RWPE2 (cell line): Measurements from ENCODE around the gene TRIP4.
A peak's percentile ranks its signal among the peaks of the same experiment; 100 is the strongest.
"Not testable (repeated sequence)": the region's sequence is repeated elsewhere in the genome, so short reads cannot be mapped to it uniquely, and the experiment has no call there.

Source experiments
- ATAC-seq: fragments of 200-7000 bp; cut with Tn5 transposase; 3 replicates; pipeline ENCODE4 v1.9.1; 2021; ENCODE audit warnings: low read depth
- DNase-seq: peaks from one replicate; pipeline ENCODE4 v3.0.0-alpha.2; 2020; ENCODE audit warnings: low spot score
- H3K27ac ChIP-seq: fragments of 450-650 bp; 2 replicates; pipeline ENCODE4 v1.5.1; 2017; ENCODE audit warnings: mild to moderate bottlenecking; ENCODE audit not compliant: poor library complexity, severe bottlenecking
- H3K27me3 ChIP-seq: fragments of 250-450 bp; sonication (Bioruptor Pico); 2 replicates; pipeline ENCODE4 v1.5.1; 2021; ENCODE audit warnings: mild to moderate bottlenecking, moderate library complexity; ENCODE audit not compliant: insufficient read depth, poor library complexity, severe bottlenecking
- H3K36me3 ChIP-seq: fragments of 250-450 bp; sonication (Bioruptor Pico); 2 replicates; pipeline ENCODE4 v1.5.1; 2020; ENCODE audit warnings: low read depth, mild to moderate bottlenecking, moderate library complexity
- H3K4me1 ChIP-seq: fragments of 250-450 bp; sonication (Bioruptor Pico); 2 replicates; pipeline ENCODE4 v1.5.1; 2021; ENCODE audit warnings: mild to moderate bottlenecking, moderate library complexity; ENCODE audit not compliant: insufficient read depth, poor library complexity, severe bottlenecking
- H3K4me3 ChIP-seq: fragments of 250-450 bp; sonication (Bioruptor Pico); 2 replicates; pipeline ENCODE4 v1.5.1; 2021; ENCODE audit warnings: mild to moderate bottlenecking, moderate library complexity; ENCODE audit not compliant: severe bottlenecking
- H3K9me3 ChIP-seq: fragments of 250-450 bp; sonication (Bioruptor Pico); 2 replicates; pipeline ENCODE4 v1.5.1; 2021; ENCODE audit warnings: mild to moderate bottlenecking, moderate library complexity; ENCODE audit not compliant: severe bottlenecking
- CTCF ChIP-seq: fragments of 450-650 bp; IDR thresholded peaks from one replicate; pipeline ENCODE4 v1.5.1; 2017; ENCODE audit warnings: mild to moderate bottlenecking, moderate library complexity; ENCODE audit not compliant: poor library complexity, severe bottlenecking

TRIP4 gene

DNA sequence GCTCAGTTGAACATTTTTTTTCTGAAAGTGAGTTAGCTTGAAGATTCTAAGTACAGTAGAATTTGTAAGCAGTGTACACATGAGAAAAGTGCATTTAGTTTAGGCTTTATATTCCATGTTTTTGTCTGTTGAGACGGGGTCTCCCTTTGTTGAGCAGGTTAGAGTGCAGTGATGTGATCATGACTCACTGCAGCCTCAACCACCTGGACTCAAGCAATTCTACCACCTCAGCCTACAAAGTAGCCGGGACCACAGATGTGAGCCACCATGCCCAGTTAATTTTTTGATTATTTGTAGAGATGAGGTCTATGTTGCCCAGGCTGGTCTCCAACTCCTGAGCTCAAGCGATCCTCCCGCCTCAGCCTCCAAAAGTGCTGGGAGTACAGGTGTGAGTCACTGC lies 26.4 kb upstream of the TRIP4 start:
- ATAC-seq, result peak; percentile 65
- DNase-seq, result no peak
- H3K9me3 ChIP-seq, result no peaks in the 10 kb centered on the region
- H3K36me3 ChIP-seq, result peaks cover 48% of the 10 kb centered on the region
- no peak overlapping the region for H3K4me3 ChIP-seq
- H3K4me1 ChIP-seq, result no peaks in the 10 kb centered on the region
- no peak overlapping the region for H3K27ac ChIP-seq
- TF ChIP-seq CTCF, result no peak
- no peaks in the 10 kb centered on the region for H3K27me3 ChIP-seq

GRCh38 chr15:64369078-64369607 lies 18.5 kb upstream of the TRIP4 start:
- H3K27ac ChIP-seq, result no peak overlapping the region
- no peak for ATAC-seq
- DNase-seq, result no peak
- H3K36me3 ChIP-seq, result peaks cover 64% of the 10 kb centered on the region
- TF ChIP-seq CTCF, result no peak
- no peaks in the 10 kb centered on the region for H3K27me3 ChIP-seq
- peaks cover 3% of the 10 kb centered on the region for H3K4me1 ChIP-seq
- H3K4me3 ChIP-seq, result no peak overlapping the region
- no peaks in the 10 kb centered on the region for H3K9me3 ChIP-seq

DNA sequence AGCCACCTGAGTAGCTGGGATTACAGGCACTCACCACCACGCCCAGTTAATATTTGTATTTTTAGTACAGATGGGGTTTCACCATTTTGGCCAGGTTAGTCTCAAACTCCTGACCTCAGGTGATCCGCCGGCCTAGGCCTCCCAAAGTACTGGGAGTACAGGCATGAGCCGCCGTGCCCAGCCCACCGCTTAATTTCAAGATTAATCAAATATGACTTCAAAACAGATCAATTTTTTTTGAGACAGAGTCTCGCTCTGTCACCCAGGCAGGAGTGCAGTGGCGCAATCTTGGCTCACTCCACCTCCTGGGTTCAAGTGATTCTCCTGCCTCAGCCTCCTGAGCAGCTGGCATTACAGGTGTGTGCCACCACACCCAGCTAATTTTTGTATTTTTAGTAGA lies 16.3 kb upstream of the TRIP4 start:
- peaks cover 66% of the 10 kb centered on the region for H3K36me3 ChIP-seq
- ATAC-seq, result not testable (repeated sequence)

DNA sequence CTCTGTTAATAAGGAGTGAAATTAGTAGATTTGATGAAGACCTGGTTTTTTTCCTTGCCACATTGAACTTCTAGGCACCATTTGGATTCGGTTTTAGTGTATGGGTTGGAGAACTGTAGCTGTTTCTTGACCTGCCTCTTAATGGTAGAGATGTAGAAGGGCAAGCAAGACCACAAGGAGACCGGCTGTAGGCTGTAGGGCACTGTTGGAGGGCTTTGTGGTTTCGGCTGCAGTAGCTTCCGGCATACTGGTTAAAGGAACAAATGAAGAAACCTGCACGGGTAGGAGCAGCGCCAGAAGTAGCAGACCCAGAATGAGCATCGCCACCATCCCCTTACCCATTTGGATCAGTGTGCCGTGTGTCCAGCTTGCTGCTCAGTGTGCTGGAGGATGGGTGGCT lies 14.3 kb upstream of the TRIP4 start:
- Histone ChIP-seq H3K27me3 (no peaks in the 10 kb centered on the region), H3K36me3 (peaks cover 69% of the 10 kb centered on the region)
- TF ChIP-seq CTCF, result no peak

More for the DNA sequence above, 16.3 kb upstream of the TRIP4 start:
- H3K4me1 ChIP-seq, DNase-seq, H3K27ac ChIP-seq, H3K27me3 ChIP-seq, H3K9me3 ChIP-seq, H3K4me3 ChIP-seq: not testable (repeated sequence)

GRCh38 chr15:64379216-64379960 lies 8.2 kb upstream of the TRIP4 start:
- DNase-seq, result no peak
- TF ChIP-seq CTCF, result no peak
- ATAC-seq, result no peak
- Histone ChIP-seq H3K4me3 (peak overlapping the region; percentile 52), H3K36me3 (peaks cover 48% of the 10 kb centered on the region), H3K9me3 (no peaks in the 10 kb centered on the region), H3K27ac (peak overlapping the region; percentile 6), H3K4me1 (peaks cover 19% of the 10 kb centered on the region), H3K27me3 (no peaks in the 10 kb centered on the region)

More for the DNA sequence above, 14.3 kb upstream of the TRIP4 start:
- H3K27ac ChIP-seq, result no peak overlapping the region
- H3K4me1 ChIP-seq, result peaks cover 5% of the 10 kb centered on the region
- no peak for DNase-seq
- no peak overlapping the region for H3K4me3 ChIP-seq
- H3K9me3 ChIP-seq, result no peaks in the 10 kb centered on the region
- ATAC-seq, result peak; percentile 22; the same call in 1 of the 3 replicates

GRCh38 chr15:64380130-64380870 lies 7.3 kb upstream of the TRIP4 start:
- Histone ChIP-seq H3K4me1 (peaks cover 19% of the 10 kb centered on the region), H3K36me3 (peaks cover 42% of the 10 kb centered on the region), H3K4me3 (peak overlapping the region; percentile 52), H3K27ac (peak overlapping the region; percentile 48)
- DNase-seq, H3K9me3 ChIP-seq, H3K27me3 ChIP-seq, ATAC-seq: not testable (repeated sequence)
